OCI-LY1 (cell line): ENCODE measurements around the gene CTCFL.
"Not testable (repeated sequence)": the region's sequence is repeated elsewhere in the genome, so short reads cannot be mapped to it uniquely, and the experiment has no call there.

Source experiments
- H2AFZ ChIP-seq: fragments of 200-600 bp; sonication (generic), shearing (Covaris generic); 2 replicates; pipeline ENCODE4 v1.6.0; 2014; ENCODE audit warnings: antibody characterized with exemption, mild to moderate bottlenecking, low read length
- H3F3A ChIP-seq: fragments of 200-600 bp; sonication (generic), shearing (Covaris generic); 2 replicates; pipeline ENCODE4 v1.6.0; 2014; ENCODE audit warnings: mild to moderate bottlenecking, antibody characterized with exemption, low read length, moderate library complexity; ENCODE audit not compliant: insufficient read depth
- H3K27ac ChIP-seq: fragments of 200-600 bp; sonication (generic); 2 replicates; pipeline ENCODE4 v1.5.1; 2014; ENCODE audit warnings: low read length, mixed run types, mild to moderate bottlenecking, low read depth; ENCODE audit not compliant: poor library complexity, severe bottlenecking
- H3K27me3 ChIP-seq: fragments of 200-600 bp; sonication (generic); 2 replicates; pipeline ENCODE4 v1.6.0; 2014; ENCODE audit warnings: antibody characterized with exemption, mild to moderate bottlenecking, low read length, moderate library complexity; ENCODE audit not compliant: insufficient read depth
- H3K36me3 ChIP-seq: fragments of 200-600 bp; sonication (generic); 2 replicates; pipeline ENCODE4 v1.6.1; 2014; ENCODE audit warnings: mild to moderate bottlenecking, antibody characterized with exemption, low read length, moderate library complexity, mixed read lengths; ENCODE audit not compliant: insufficient read depth
- H3K4me1 ChIP-seq: fragments of 200-600 bp; sonication (generic); 2 replicates; pipeline ENCODE4 v1.5.1; 2014; ENCODE audit warnings: mild to moderate bottlenecking, low read length, moderate library complexity; ENCODE audit not compliant: insufficient read depth, severe bottlenecking
- H3K4me2 ChIP-seq: fragments of 200-600 bp; sonication (generic), shearing (Covaris generic); 2 replicates; pipeline ENCODE4 v1.6.1; 2014; ENCODE audit warnings: low read length
- H3K4me3 ChIP-seq: fragments of 200-600 bp; sonication (generic); 2 replicates; pipeline ENCODE4 v1.5.1; 2014; ENCODE audit warnings: low read length, low read depth, mild to moderate bottlenecking, mixed read lengths; ENCODE audit not compliant: poor library complexity, severe bottlenecking
- H3K79me2 ChIP-seq: fragments of 200-600 bp; shearing (Covaris generic); 2 replicates; pipeline ENCODE4 v1.6.1; 2016; ENCODE audit warnings: mixed run types, low read length, mixed read lengths; ENCODE audit not compliant: insufficient read depth
- H3K9ac ChIP-seq: fragments of 200-600 bp; sonication (generic), shearing (Covaris generic); 2 replicates; pipeline ENCODE4 v1.6.1; 2014; ENCODE audit warnings: mild to moderate bottlenecking, low read length, mixed read lengths
- H3K9me2 ChIP-seq: fragments of 200-600 bp; sonication (generic), shearing (Covaris generic); 2 replicates; pipeline ENCODE4 v1.6.1; 2014; ENCODE audit warnings: low read depth, mild to moderate bottlenecking, low read length, mixed read lengths
- H3K9me3 ChIP-seq: fragments of 200-600 bp; shearing (Covaris generic); 2 replicates; pipeline ENCODE4 v1.6.1; 2014; ENCODE audit warnings: low read length, mixed read lengths
- H4K20me1 ChIP-seq: fragments of 200-600 bp; sonication (generic), shearing (Covaris generic); 2 replicates; pipeline ENCODE4 v1.6.0; 2016; ENCODE audit warnings: mild to moderate bottlenecking, low read length; ENCODE audit not compliant: insufficient read depth
- CTCF ChIP-seq: fragments of 200-600 bp; sonication (generic), shearing (Covaris generic); IDR thresholded peaks from 2 replicates; pipeline ENCODE4 v1.5.1; 2017; ENCODE audit warnings: mild to moderate bottlenecking, antibody characterized with exemption, low read length, moderate library complexity, mixed read lengths
- EZH2 ChIP-seq: fragments of 200-600 bp; sonication (generic), shearing (Covaris generic); IDR thresholded peaks from 2 replicates; pipeline ENCODE4 v1.8.0; 2017; ENCODE audit warnings: borderline replicate concordance, mixed run types, mild to moderate bottlenecking, antibody characterized with exemption, low read length, moderate library complexity, mixed read lengths

The CTCFL gene

GRCh38 chr20:57514273-57514751 lies 10.6 kb downstream of the CTCFL start:
- Histone ChIP-seq H3K9me3 (no peaks in the 10 kb centered on the region), H3K4me2 (no peak overlapping the region)

GRCh38 chr20:57513199-57513598 lies 11.7 kb downstream of the CTCFL start:
- Histone ChIP-seq H3K9ac (no peak overlapping the region), H3K36me3 (no peaks in the 10 kb centered on the region), H3K4me3 (no peak overlapping the region), H2AFZ (no peak overlapping the region), H4K20me1 (no peaks in the 10 kb centered on the region), H3K9me2 (no peaks in the 10 kb centered on the region), H3K4me1 (no peaks in the 10 kb centered on the region), H3K4me2 (no peak overlapping the region), H3K27ac (no peak overlapping the region), H3K27me3 (no peaks in the 10 kb centered on the region), H3K79me2 (no peaks in the 10 kb centered on the region), H3F3A (no peaks in the 10 kb centered on the region), H3K9me3 (no peaks in the 10 kb centered on the region)
- TF ChIP-seq CTCF, result no peak
- no peak for TF ChIP-seq EZH2

More at GRCh38 chr20:57514273-57514751, 10.6 kb downstream of the CTCFL start:
- Histone ChIP-seq H3K79me2 (no peaks in the 10 kb centered on the region), H3K9me2 (no peaks in the 10 kb centered on the region), H3K4me1 (no peaks in the 10 kb centered on the region), H2AFZ (no peak overlapping the region), H3K27ac (no peak overlapping the region), H3K9ac (no peak overlapping the region), H3K27me3 (no peaks in the 10 kb centered on the region), H3F3A (no peaks in the 10 kb centered on the region), H4K20me1 (no peaks in the 10 kb centered on the region), H3K36me3 (no peaks in the 10 kb centered on the region), H3K4me3 (no peak overlapping the region)
- TF ChIP-seq EZH2, result no peak
- TF ChIP-seq CTCF, result peak; percentile 70

- Histone ChIP-seq H3K27ac (no peak overlapping the region), H3K9me3 (no peaks in the 10 kb centered on the region), H3K4me3 (no peak overlapping the region), H3K9me2 (no peaks in the 10 kb centered on the region), H4K20me1 (no peaks in the 10 kb centered on the region), H3K79me2 (no peaks in the 10 kb centered on the region), H3K36me3 (no peaks in the 10 kb centered on the region), H3F3A (no peaks in the 10 kb centered on the region), H3K4me2 (no peak overlapping the region), H3K9ac (no peak overlapping the region), H3K27me3 (no peaks in the 10 kb centered on the region), H3K4me1 (no peaks in the 10 kb centered on the region), H2AFZ (no peak overlapping the region)
- TF ChIP-seq EZH2 (no peak), CTCF (no peak)
These were observed 12.5 kb downstream of the CTCFL start for GRCh38 chr20:57512432-57512831.

- H3F3A ChIP-seq, H3K27me3 ChIP-seq, H3K36me3 ChIP-seq: not testable (repeated sequence)
These were observed 13.2 kb downstream of the CTCFL start for GRCh38 chr20:57511709-57512108.

More at GRCh38 chr20:57511709-57512108, 13.2 kb downstream of the CTCFL start:
- H3K4me3 ChIP-seq, H2AFZ ChIP-seq, H4K20me1 ChIP-seq, H3K4me2 ChIP-seq, H3K9me3 ChIP-seq, H3K4me1 ChIP-seq, H3K9me2 ChIP-seq, H3K9ac ChIP-seq, H3K79me2 ChIP-seq, H3K27ac ChIP-seq: not testable (repeated sequence)
